GM23248 (cell line): Measurements from ENCODE around the gene AP2M1. TPM values are rescaled to one million over a fixed set of nuclear protein-coding genes. Genes with fewer than 3 reads are reported as not detected.

Experiments
- DNase-seq: peaks from one replicate; pipeline ENCODE4 v3.0.0-alpha.2; 2015
- H2AFZ ChIP-seq: fragments of 200-600 bp; sonication (generic); 2 replicates; pipeline ENCODE4 v1.6.1; 2016; ENCODE audit warnings: antibody characterized with exemption
- H3F3A ChIP-seq: fragments of 200-600 bp; sonication (generic); 2 replicates; pipeline ENCODE4 v1.6.1; 2016; ENCODE audit warnings: mild to moderate bottlenecking, antibody characterized with exemption, mixed run types; ENCODE audit not compliant: insufficient read depth
- H3K27ac ChIP-seq: fragments of 200-600 bp; sonication (generic); 2 replicates; pipeline ENCODE4 v1.5.1; 2016; ENCODE audit warnings: mild to moderate bottlenecking
- H3K27me3 ChIP-seq: fragments of 200-600 bp; sonication (generic); replicated peaks from 2 replicates; pipeline ENCODE4 v1.6.1; 2016; ENCODE audit warnings: mild to moderate bottlenecking; ENCODE audit not compliant: insufficient read depth
- H3K36me3 ChIP-seq: fragments of 200-600 bp; sonication (generic); 2 replicates; pipeline ENCODE4 v1.6.1; 2016; ENCODE audit warnings: low read depth, mild to moderate bottlenecking
- H3K4me1 ChIP-seq: fragments of 200-600 bp; sonication (generic); 2 replicates; pipeline ENCODE4 v1.6.1; 2016; ENCODE audit warnings: mild to moderate bottlenecking; ENCODE audit not compliant: insufficient read depth
- H3K4me2 ChIP-seq: fragments of 200-600 bp; sonication (generic); one replicate; pipeline ENCODE4 v1.6.1; 2016; ENCODE audit warnings: mild to moderate bottlenecking; ENCODE audit not compliant: unreplicated experiment
- H3K4me3 ChIP-seq: fragments of 200-600 bp; sonication (generic); 2 replicates; pipeline ENCODE4 v1.5.1; 2016; ENCODE audit warnings: mild to moderate bottlenecking
- H3K79me2 ChIP-seq: fragments of 200-600 bp; sonication (generic); 2 replicates; pipeline ENCODE4 v1.6.1; 2016; ENCODE audit warnings: mild to moderate bottlenecking; ENCODE audit not compliant: insufficient read depth
- H3K9ac ChIP-seq: fragments of 200-600 bp; sonication (generic); 2 replicates; pipeline ENCODE4 v1.6.1; 2016; ENCODE audit warnings: mild to moderate bottlenecking
- H3K9me2 ChIP-seq: fragments of 200-600 bp; sonication (generic); 2 replicates; pipeline ENCODE4 v1.6.1; 2016; ENCODE audit warnings: mixed run types, mild to moderate bottlenecking, moderate library complexity; ENCODE audit not compliant: insufficient read depth
- H3K9me3 ChIP-seq: fragments of 200-600 bp; sonication (generic); one replicate; pipeline ENCODE4 v1.6.1; 2017; ENCODE audit warnings: low read depth
- H4K20me1 ChIP-seq: fragments of 200-600 bp; sonication (generic); 2 replicates; pipeline ENCODE4 v1.6.0; 2016; ENCODE audit not compliant: insufficient read depth
- EZH2 ChIP-seq: fragments of 200-600 bp; sonication (generic); IDR thresholded peaks from 2 replicates; pipeline ENCODE4 v1.6.1; 2018; ENCODE audit warnings: antibody characterized with exemption, mild to moderate bottlenecking; ENCODE audit not compliant: insufficient read depth, poor library complexity, severe bottlenecking
- EZH2phosphoT487 ChIP-seq: fragments of 200-600 bp; sonication (generic); IDR thresholded peaks from 2 replicates; pipeline ENCODE4 v1.6.1; 2018; ENCODE audit warnings: antibody characterized with exemption, moderate library complexity, mild to moderate bottlenecking, low read depth; ENCODE audit not compliant: insufficient read depth
- WGBS, 2 experiments: methylation state at CpG; one replicate each; pipeline ENCODE4 v1.1.6; 2015 to 2017; ENCODE audit warnings: low lambda C conversion rate in 2 of 2, low coverage in 1 of 2; ENCODE audit errors: missing lambda C conversion rate in 2 of 2; 5-methylcytosine and 5-hydroxymethylcytosine counted together
- in situ Hi-C: fragments of 300-500 bp; cut with MboI; formaldehyde crosslinking; loops from 2 replicates; pipeline ENCODE4 v1.15.0; 2020
- polyA plus RNA-seq: library from polyadenylated mRNA; unstranded; fragments of >200 nt; fragmentation: Nextera tagmentation; extraction: Ambion mirVana; gene quantifications from 2 replicates; pipeline ENCODE4 v1.2.1, GENCODE V29; 2016
- total RNA-seq: library from RNA; depleted of rRNA; stranded (reverse); fragments of >200 nt; shearing (Covaris generic); gene quantifications from 2 replicates; pipeline ENCODE4 v1.2.3, GENCODE V29; 2014

Gene AP2M1
- total and polyA plus RNA-seq, 2 experiments from 2014 or later: 951 to 1,073 TPM

DNA sequence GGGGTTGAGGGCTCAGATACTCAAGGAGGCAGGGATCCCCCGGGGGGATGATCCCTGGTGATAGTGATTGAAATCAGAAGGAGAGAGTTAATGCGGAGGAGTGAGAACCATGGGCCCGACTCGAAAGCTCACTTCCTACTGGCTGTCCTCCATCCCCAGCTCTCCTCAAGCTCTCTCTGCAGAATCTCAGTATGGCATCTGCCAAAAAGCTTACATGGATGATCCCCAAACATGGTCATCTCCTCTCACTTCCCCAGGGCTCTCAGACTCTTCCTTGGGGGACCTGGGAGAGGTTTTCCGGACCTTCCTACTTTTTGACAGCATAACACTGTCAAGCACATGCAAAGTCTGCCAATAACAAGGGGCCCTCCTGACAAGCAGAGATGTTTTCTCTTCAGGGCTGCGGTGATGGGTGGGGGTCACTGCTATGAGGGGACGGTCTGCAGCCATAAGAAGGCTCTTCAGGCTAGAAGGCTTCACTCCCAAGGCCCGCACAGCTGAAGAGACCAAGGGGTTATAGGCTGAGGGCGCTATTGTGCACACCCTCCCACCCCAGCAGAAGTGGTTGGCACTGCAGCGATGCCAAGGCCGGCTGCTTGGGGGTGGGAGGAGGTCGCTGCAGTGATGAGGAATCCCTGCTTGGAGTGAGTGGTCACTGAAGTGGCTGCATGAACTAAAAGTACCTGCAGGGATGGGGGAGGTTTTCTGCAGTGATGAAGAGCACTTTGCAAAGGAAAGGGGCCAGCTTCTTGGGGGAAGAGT is 53.9 kb downstream of the AP2M1 start:
- no peaks in the 10 kb centered on the region for H3K9me2 ChIP-seq
- H3K27me3 ChIP-seq: peaks cover 52% of the 10 kb centered on the region
- no peaks in the 10 kb centered on the region for H3K36me3 ChIP-seq
- no peak for TF ChIP-seq EZH2phosphoT487
- TF ChIP-seq EZH2: peak; percentile 66
- no peak overlapping the region for H3K9ac ChIP-seq
- 18 to 20% methylated on average over 11 to 12 of the region's 12 CpGs for WGBS, 2 experiments
- H3K4me1 ChIP-seq: no peaks in the 10 kb centered on the region
- no peaks in the 10 kb centered on the region for H3F3A ChIP-seq
- DNase-seq: no peak
- no peak overlapping the region for H3K4me2 ChIP-seq
- no peak overlapping the region for H3K4me3 ChIP-seq
- H3K27ac ChIP-seq: no peak overlapping the region
- H3K79me2 ChIP-seq: no peaks in the 10 kb centered on the region
- H4K20me1 ChIP-seq: no peaks in the 10 kb centered on the region
- H2AFZ ChIP-seq: no peak overlapping the region
- H3K9me3 ChIP-seq: no peaks in the 10 kb centered on the region
- in situ Hi-C loops: no loop called here

DNA sequence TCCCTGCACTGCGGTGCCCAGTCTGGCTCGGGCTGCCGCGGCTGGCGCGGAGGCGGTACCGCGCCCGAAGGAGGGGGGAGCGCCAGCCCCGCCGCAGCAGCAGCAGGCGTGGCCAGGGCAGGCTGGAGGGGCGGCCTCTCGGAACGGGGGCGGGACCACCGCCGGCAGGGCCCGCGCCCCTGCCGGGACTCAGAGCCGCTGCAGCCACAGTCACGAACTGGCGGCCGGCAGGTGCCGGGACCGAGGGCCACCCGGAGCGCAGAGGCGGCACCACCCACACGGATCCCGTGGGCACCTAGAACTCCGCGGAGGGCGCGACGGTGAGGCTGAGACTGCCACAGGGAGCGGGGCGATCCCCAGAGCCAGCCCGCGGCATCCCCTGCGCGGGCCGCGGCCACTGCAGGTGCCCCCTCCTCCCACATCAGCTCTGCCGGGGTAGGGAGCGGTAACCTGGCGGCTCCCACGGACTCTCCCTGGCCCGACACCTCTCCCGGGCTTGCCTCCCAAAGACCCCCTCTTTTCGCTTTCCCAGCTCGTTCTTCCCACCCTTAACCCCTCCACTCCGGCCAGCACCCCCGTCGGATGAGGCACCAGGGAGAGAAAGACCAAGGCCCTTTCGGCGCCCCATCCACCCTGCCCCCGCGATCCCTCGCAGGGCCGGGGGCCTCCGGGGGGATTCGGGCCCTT is 54.9 kb downstream of the AP2M1 start, which contains the start of gene VWA5B2:
Gene VWA5B2 (plus strand): TSS at position 192 of the 687 bp plus-strand sequence. CDS start 944 bp downstream, outside the sequence.
- Histone ChIP-seq H3K4me1 (no peaks in the 10 kb centered on the region), H3F3A (no peaks in the 10 kb centered on the region), H3K4me3 (peak within 1 kb of the TSS; percentile 64), H3K9me2 (no peaks in the 10 kb centered on the region), H3K4me2 (peak within 1 kb of the TSS; percentile 61), H3K27me3 (peaks cover 52% of the 10 kb centered on the region), H3K79me2 (no peaks in the 10 kb centered on the region), H3K9ac (no peak within 1 kb of the TSS), H2AFZ (0 out of 2 replicates have a peak within 1 kb of the TSS, but pooled peaks have one; percentile 38), H4K20me1 (no peaks in the 10 kb centered on the region), H3K36me3 (no peaks in the 10 kb centered on the region), H3K9me3 (no peaks in the 10 kb centered on the region), H3K27ac (no peak within 1 kb of the TSS)
- WGBS, 2 experiments: 3 to 5% methylated on average over 28 to 38 of the region's 66 CpGs
- in situ Hi-C loops: no loop called here
- peak; percentile 70 for DNase-seq
- TF ChIP-seq EZH2phosphoT487 (peak; percentile 68; the same call in 1 of the 2 replicates), EZH2 (peak; percentile 95)

DNA sequence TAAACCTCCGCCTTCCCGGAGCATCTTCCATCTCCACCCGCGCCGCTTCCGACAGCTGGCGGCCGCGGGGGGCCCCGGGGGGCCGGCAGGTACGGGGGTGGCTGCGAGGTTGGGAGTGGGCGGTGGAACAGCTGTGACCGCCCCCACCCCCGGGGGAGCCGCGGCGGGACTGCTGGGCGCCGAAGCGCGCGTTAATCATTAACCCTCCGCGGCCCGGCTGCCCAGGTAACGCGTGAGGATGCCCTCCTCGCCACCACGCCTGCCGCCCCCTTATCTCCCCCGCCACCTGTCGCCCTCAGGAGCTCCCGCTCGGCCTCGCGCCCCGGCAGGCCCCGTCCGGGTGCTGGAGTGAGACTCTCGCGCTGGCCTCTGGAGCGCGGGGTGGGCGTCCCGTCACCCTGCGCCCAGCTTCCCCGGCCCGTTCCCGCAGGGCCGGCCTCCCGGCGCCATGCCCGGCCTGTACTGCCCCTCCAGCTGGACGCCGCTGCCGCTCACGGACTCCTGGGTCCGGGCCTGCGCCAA is 55.5 kb downstream of the AP2M1 start:
- Histone ChIP-seq H3F3A (no peaks in the 10 kb centered on the region), H3K4me2 (peak overlapping the region; percentile 61), H3K79me2 (no peaks in the 10 kb centered on the region), H3K9ac (no peak overlapping the region), H3K27me3 (peaks cover 47% of the 10 kb centered on the region), H4K20me1 (no peaks in the 10 kb centered on the region), H3K4me1 (no peaks in the 10 kb centered on the region), H3K9me3 (no peaks in the 10 kb centered on the region), H2AFZ (0 out of 2 replicates have a peak overlapping the region, but pooled peaks have one; percentile 38), H3K27ac (no peak overlapping the region), H3K9me2 (no peaks in the 10 kb centered on the region), H3K4me3 (peak overlapping the region; percentile 64), H3K36me3 (no peaks in the 10 kb centered on the region)
- TF ChIP-seq EZH2 (no peak), EZH2phosphoT487 (no peak)
- DNase-seq: peak; percentile 20
- in situ Hi-C loops: no loop called here
- WGBS, 2 experiments: 1% methylated on average over 15 to 31 of the region's 61 CpGs
